ENCODE measurements around the gene CDY2B. TPM values are rescaled to one million over a fixed set of nuclear protein-coding genes. Genes with fewer than 3 reads are reported as not detected.
"Not testable (repeated sequence)": the region's sequence is repeated elsewhere in the genome, so short reads cannot be mapped to it uniquely, and the experiment has no call there.

CDY2B gene
- not detected in 2 replicates for total RNA-seq
- long read RNA-seq, result 0 reads

GRCh38 chrY:17880120-17880519, at the start of gene CDY2B:
Gene CDY2B, minus strand, starts transcription at chrY:17880220. Its CDS starts 328 bp downstream, at chrY:17879892.
- not testable (repeated sequence) for DNase-seq (ENCODE audit: low read depth, low spot score); H3K4me3 Mint-ChIP-seq; H3K36me3 Mint-ChIP-seq (ENCODE audit: low read depth); H3K9me3 Mint-ChIP-seq; H3K27me3 Mint-ChIP-seq (ENCODE audit: low read depth); H3K27ac Mint-ChIP-seq (ENCODE audit: unreplicated experiment); H3K4me1 Mint-ChIP-seq

- H3K36me3 Mint-ChIP-seq (ENCODE audit: low read depth), result not testable (repeated sequence)
Observed at GRCh38 chrY:17908009-17908408, 28.0 kb upstream of the CDY2B start.

GRCh38 chrY:17907351-17907750, 27.3 kb upstream of the CDY2B start:
- H3K27ac Mint-ChIP-seq (ENCODE audit: unreplicated experiment); H3K36me3 Mint-ChIP-seq (ENCODE audit: low read depth); H3K4me3 Mint-ChIP-seq; H3K4me1 Mint-ChIP-seq; H3K27me3 Mint-ChIP-seq (ENCODE audit: low read depth); H3K9me3 Mint-ChIP-seq; DNase-seq (ENCODE audit: low read depth, low spot score): not testable (repeated sequence)

More at GRCh38 chrY:17908009-17908408, 28.0 kb upstream of the CDY2B start:
- not testable (repeated sequence) for H3K27me3 Mint-ChIP-seq (ENCODE audit: low read depth); H3K27ac Mint-ChIP-seq (ENCODE audit: unreplicated experiment); H3K9me3 Mint-ChIP-seq; H3K4me3 Mint-ChIP-seq; DNase-seq (ENCODE audit: low read depth, low spot score); H3K4me1 Mint-ChIP-seq

- not testable (repeated sequence) for H3K4me3 Mint-ChIP-seq; DNase-seq (ENCODE audit: low read depth, low spot score); H3K36me3 Mint-ChIP-seq (ENCODE audit: low read depth); H3K4me1 Mint-ChIP-seq; H3K27ac Mint-ChIP-seq (ENCODE audit: unreplicated experiment); H3K27me3 Mint-ChIP-seq (ENCODE audit: low read depth); H3K9me3 Mint-ChIP-seq
Observed at GRCh38 chrY:17881697-17882096, 1.7 kb upstream of the CDY2B start.

- not testable (repeated sequence) for H3K4me1 Mint-ChIP-seq; H3K27ac Mint-ChIP-seq (ENCODE audit: unreplicated experiment); H3K27me3 Mint-ChIP-seq (ENCODE audit: low read depth); DNase-seq (ENCODE audit: low read depth, low spot score); H3K4me3 Mint-ChIP-seq; H3K9me3 Mint-ChIP-seq; H3K36me3 Mint-ChIP-seq (ENCODE audit: low read depth)
Observed at GRCh38 chrY:17876767-17877166, 3.3 kb downstream of the CDY2B start.

- H3K27me3 Mint-ChIP-seq (ENCODE audit: low read depth); H3K9me3 Mint-ChIP-seq; H3K27ac Mint-ChIP-seq (ENCODE audit: unreplicated experiment); H3K36me3 Mint-ChIP-seq (ENCODE audit: low read depth); H3K4me1 Mint-ChIP-seq; DNase-seq (ENCODE audit: low read depth, low spot score); H3K4me3 Mint-ChIP-seq: not testable (repeated sequence)
Observed at GRCh38 chrY:17875401-17875800, 4.6 kb downstream of the CDY2B start.

GRCh38 chrY:17871194-17871903, 8.7 kb downstream of the CDY2B start:
- H3K27me3 Mint-ChIP-seq (ENCODE audit: low read depth); H3K4me3 Mint-ChIP-seq; H3K4me1 Mint-ChIP-seq; H3K36me3 Mint-ChIP-seq (ENCODE audit: low read depth); DNase-seq (ENCODE audit: low read depth, low spot score); H3K9me3 Mint-ChIP-seq; H3K27ac Mint-ChIP-seq (ENCODE audit: unreplicated experiment): not testable (repeated sequence)

GRCh38 chrY:17870737-17871136, 9.3 kb downstream of the CDY2B start:
- not testable (repeated sequence) for H3K4me3 Mint-ChIP-seq; DNase-seq (ENCODE audit: low read depth, low spot score); H3K27ac Mint-ChIP-seq (ENCODE audit: unreplicated experiment); H3K9me3 Mint-ChIP-seq; H3K27me3 Mint-ChIP-seq (ENCODE audit: low read depth); H3K4me1 Mint-ChIP-seq; H3K36me3 Mint-ChIP-seq (ENCODE audit: low read depth)

GRCh38 chrY:17867850-17868249, 12.2 kb downstream of the CDY2B start:
- not testable (repeated sequence) for H3K9me3 Mint-ChIP-seq; H3K4me1 Mint-ChIP-seq; H3K27me3 Mint-ChIP-seq (ENCODE audit: low read depth); H3K36me3 Mint-ChIP-seq (ENCODE audit: low read depth); H3K4me3 Mint-ChIP-seq; H3K27ac Mint-ChIP-seq (ENCODE audit: unreplicated experiment); DNase-seq (ENCODE audit: low read depth, low spot score)

GRCh38 chrY:17860634-17861033, 19.4 kb downstream of the CDY2B start:
- H3K9me3 Mint-ChIP-seq; H3K27me3 Mint-ChIP-seq (ENCODE audit: low read depth); H3K4me1 Mint-ChIP-seq; H3K4me3 Mint-ChIP-seq; DNase-seq (ENCODE audit: low read depth, low spot score); H3K36me3 Mint-ChIP-seq (ENCODE audit: low read depth); H3K27ac Mint-ChIP-seq (ENCODE audit: unreplicated experiment): not testable (repeated sequence)

- not testable (repeated sequence) for H3K9me3 Mint-ChIP-seq; H3K27ac Mint-ChIP-seq (ENCODE audit: unreplicated experiment); H3K4me1 Mint-ChIP-seq; H3K36me3 Mint-ChIP-seq (ENCODE audit: low read depth); H3K4me3 Mint-ChIP-seq; DNase-seq (ENCODE audit: low read depth, low spot score); H3K27me3 Mint-ChIP-seq (ENCODE audit: low read depth)
Observed at GRCh38 chrY:17856963-17857848, 22.8 kb downstream of the CDY2B start.

- H3K4me1 Mint-ChIP-seq; H3K36me3 Mint-ChIP-seq (ENCODE audit: low read depth); DNase-seq (ENCODE audit: low read depth, low spot score); H3K4me3 Mint-ChIP-seq; H3K9me3 Mint-ChIP-seq; H3K27ac Mint-ChIP-seq (ENCODE audit: unreplicated experiment); H3K27me3 Mint-ChIP-seq (ENCODE audit: low read depth): not testable (repeated sequence)
Observed at GRCh38 chrY:17856508-17856907, 23.5 kb downstream of the CDY2B start.

- H3K9me3 Mint-ChIP-seq; H3K36me3 Mint-ChIP-seq (ENCODE audit: low read depth); H3K27me3 Mint-ChIP-seq (ENCODE audit: low read depth); H3K4me3 Mint-ChIP-seq; H3K27ac Mint-ChIP-seq (ENCODE audit: unreplicated experiment); DNase-seq (ENCODE audit: low read depth, low spot score); H3K4me1 Mint-ChIP-seq: not testable (repeated sequence)
Observed at GRCh38 chrY:17849131-17849530, 30.9 kb downstream of the CDY2B start.

GRCh38 chrY:17832149-17832548, 47.9 kb downstream of the CDY2B start:
- DNase-seq (ENCODE audit: low read depth, low spot score); H3K4me3 Mint-ChIP-seq; H3K9me3 Mint-ChIP-seq; H3K27me3 Mint-ChIP-seq (ENCODE audit: low read depth); H3K36me3 Mint-ChIP-seq (ENCODE audit: low read depth); H3K27ac Mint-ChIP-seq (ENCODE audit: unreplicated experiment); H3K4me1 Mint-ChIP-seq: not testable (repeated sequence)
